HepG2 (cell line): ENCODE data around the gene VNN1. TPM values are rescaled to one million over a fixed set of nuclear protein-coding genes. Genes with fewer than 3 reads are reported as not detected.

Experiments used
- DMTF1 ChIP-seq: sonication (generic); formaldehyde crosslinking; IDR thresholded peaks from 2 replicates; pipeline ENCODE4 v1.4.0; 2020; ENCODE audit warnings: mild to moderate bottlenecking, missing genetic modification reagents
- ELF1 ChIP-seq: sonication (generic); formaldehyde crosslinking; IDR thresholded peaks from 2 replicates; pipeline ENCODE4 v1.4.0; 2020; ENCODE audit warnings: missing genetic modification reagents
- EP300 ChIP-seq, 3 experiments: sonication (generic) in 1 of 3; formaldehyde crosslinking in 1 of 3; IDR thresholded peaks; 2 replicates each; pipeline versions ENCODE4 v1.5.1 to v1.6.1; 2011 to 2020; ENCODE audit warnings: low read depth in 2 of 3, low read length in 2 of 3, borderline replicate concordance in 1 of 3, improper control_type of control experiment in 1 of 3, mild to moderate bottlenecking in 1 of 3, missing genetic modification reagents in 1 of 3, moderate library complexity in 1 of 3
- GATAD2A ChIP-seq: IDR thresholded peaks from 2 replicates; pipeline ENCODE4 v1.6.1; 2016
- ZNF207 ChIP-seq: fragments of 450-650 bp; IDR thresholded peaks from 2 replicates; pipeline ENCODE4 v1.6.1; 2016; ENCODE audit warnings: antibody characterized with exemption, borderline replicate concordance
- ZNF672 ChIP-seq: sonication (generic); formaldehyde crosslinking; IDR thresholded peaks from 2 replicates; pipeline ENCODE4 v1.8.1; 2022; ENCODE audit warnings: missing genetic modification reagents
- polyA plus RNA-seq, 8 experiments: library from polyadenylated mRNA; depleted of rRNA in 3 of 8; stranded (reverse) in 7 of 8; unstranded in 1 of 8; fragments of >200 nt; fragmentation: Illumina TruSeq in 4 of 8; extraction: Trizol in 4 of 8; gene quantifications; 2 replicates each; pipeline versions ENCODE4 v1.2.1 to v1.2.3, GENCODE V29; 2011 to 2016; ENCODE audit warnings: low read depth in 4 of 8, missing spikeins in 1 of 8, mixed read lengths in 1 of 8; ENCODE audit not compliant: insufficient read depth in 1 of 8
- total RNA-seq, 5 experiments: library from RNA; depleted of rRNA; stranded (reverse); fragments of >200 nt; fragmentation: Illumina TruSeq; extraction: Trizol; gene quantifications; 2 replicates each; pipeline ENCODE4 v1.2.3, GENCODE V29; 2016; ENCODE audit warnings: low read depth in 1 of 5
- TF ChIP-seq, protein P1 (sequence below): sonication (generic); formaldehyde crosslinking; conservative IDR thresholded peaks from 2 replicates; pipeline ENCODE4 v1.4.0; 2020; ENCODE audit warnings: mild to moderate bottlenecking, missing genetic modification reagents, moderate library complexity

Gene VNN1
- total and polyA plus RNA-seq, 2 of the 13 experiments (the other 11 are each of a cell fraction or from before 2014, with no cell fraction given), result 0.62 to 4.0 TPM

GRCh38 chr6:132736239-132736638 lies 22.4 kb upstream of the VNN1 start (continued):
- TF ChIP-seq, protein P1, sequence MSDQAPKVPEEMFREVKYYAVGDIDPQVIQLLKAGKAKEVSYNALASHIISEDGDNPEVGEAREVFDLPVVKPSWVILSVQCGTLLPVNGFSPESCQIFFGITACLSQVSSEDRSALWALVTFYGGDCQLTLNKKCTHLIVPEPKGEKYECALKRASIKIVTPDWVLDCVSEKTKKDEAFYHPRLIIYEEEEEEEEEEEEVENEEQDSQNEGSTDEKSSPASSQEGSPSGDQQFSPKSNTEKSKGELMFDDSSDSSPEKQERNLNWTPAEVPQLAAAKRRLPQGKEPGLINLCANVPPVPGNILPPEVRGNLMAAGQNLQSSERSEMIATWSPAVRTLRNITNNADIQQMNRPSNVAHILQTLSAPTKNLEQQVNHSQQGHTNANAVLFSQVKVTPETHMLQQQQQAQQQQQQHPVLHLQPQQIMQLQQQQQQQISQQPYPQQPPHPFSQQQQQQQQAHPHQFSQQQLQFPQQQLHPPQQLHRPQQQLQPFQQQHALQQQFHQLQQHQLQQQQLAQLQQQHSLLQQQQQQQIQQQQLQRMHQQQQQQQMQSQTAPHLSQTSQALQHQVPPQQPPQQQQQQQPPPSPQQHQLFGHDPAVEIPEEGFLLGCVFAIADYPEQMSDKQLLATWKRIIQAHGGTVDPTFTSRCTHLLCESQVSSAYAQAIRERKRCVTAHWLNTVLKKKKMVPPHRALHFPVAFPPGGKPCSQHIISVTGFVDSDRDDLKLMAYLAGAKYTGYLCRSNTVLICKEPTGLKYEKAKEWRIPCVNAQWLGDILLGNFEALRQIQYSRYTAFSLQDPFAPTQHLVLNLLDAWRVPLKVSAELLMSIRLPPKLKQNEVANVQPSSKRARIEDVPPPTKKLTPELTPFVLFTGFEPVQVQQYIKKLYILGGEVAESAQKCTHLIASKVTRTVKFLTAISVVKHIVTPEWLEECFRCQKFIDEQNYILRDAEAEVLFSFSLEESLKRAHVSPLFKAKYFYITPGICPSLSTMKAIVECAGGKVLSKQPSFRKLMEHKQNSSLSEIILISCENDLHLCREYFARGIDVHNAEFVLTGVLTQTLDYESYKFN (CRISPR knock-in tag), result peak; percentile 23; the same call in 1 of the 2 replicates
- no peak for TF ChIP-seq DMTF1 (CRISPR knock-in tag)
- TF ChIP-seq GATAD2A (CRISPR knock-in tag), result 0 out of 2 replicates have a peak, but pooled peaks have one; percentile 39
- TF ChIP-seq ZNF672, result no peak
- TF ChIP-seq EP300 (IDR thresholded peaks at IDR 0.05; ENCODE audit: low read depth in 2 of 2, low read length in 2 of 2), result peak in 1 of 2 experiments; percentile 13; a peak in 1 of 4 replicates
- TF ChIP-seq EP300 (CRISPR knock-in tag; IDR thresholded peaks at IDR 0.05; ENCODE audit: borderline replicate concordance), result no peak
- no peak for TF ChIP-seq ZNF207
- TF ChIP-seq ELF1 (CRISPR knock-in tag), result 0 out of 2 replicates have a peak, but pooled peaks have one; percentile 19
